PC-3 (cell line): ENCODE measurements around the gene IQCE.

Experiments
- EZH2 ChIP-seq: fragments of 300-600 bp; sonication (generic); IDR thresholded peaks from one replicate; pipeline ENCODE4 v1.6.1; 2017; ENCODE audit warnings: antibody characterized with exemption, mild to moderate bottlenecking, low read length; ENCODE audit not compliant: unreplicated experiment
- EZH2phosphoT487 ChIP-seq: fragments of 300-600 bp; sonication (generic); IDR thresholded peaks from 2 replicates; pipeline ENCODE4 v1.6.1; 2018; ENCODE audit warnings: mild to moderate bottlenecking, antibody characterized with exemption, low read length, borderline replicate concordance
- TF ChIP-seq, protein P1 (sequence below): fragments of 300-600 bp; sonication (generic); conservative IDR thresholded peaks from 2 replicates; pipeline ENCODE4 v1.5.1; 2017; ENCODE audit warnings: antibody characterized with exemption, low read depth, mild to moderate bottlenecking, low read length

DNA sequence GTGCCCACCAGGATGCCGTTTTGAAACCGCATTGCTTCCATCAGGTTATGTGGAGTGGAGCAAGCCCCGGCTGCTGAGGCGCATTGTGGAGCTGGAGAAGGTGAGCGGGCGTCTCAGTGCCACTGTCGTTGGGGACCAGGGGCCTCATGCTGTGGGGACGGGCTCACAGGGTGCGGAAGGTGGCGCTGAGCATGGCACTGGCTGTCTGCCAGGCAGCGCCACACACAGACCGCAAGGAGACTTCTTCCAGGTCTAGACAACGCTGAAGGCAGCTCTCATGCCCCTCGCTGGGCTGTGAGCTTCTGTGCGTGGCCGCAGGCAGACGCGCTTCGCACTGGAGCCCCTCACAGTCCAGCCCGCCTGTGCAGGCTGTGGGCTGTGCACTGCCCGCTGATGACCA lies 29.0 kb downstream of the IQCE start:
- TF ChIP-seq, protein P1, sequence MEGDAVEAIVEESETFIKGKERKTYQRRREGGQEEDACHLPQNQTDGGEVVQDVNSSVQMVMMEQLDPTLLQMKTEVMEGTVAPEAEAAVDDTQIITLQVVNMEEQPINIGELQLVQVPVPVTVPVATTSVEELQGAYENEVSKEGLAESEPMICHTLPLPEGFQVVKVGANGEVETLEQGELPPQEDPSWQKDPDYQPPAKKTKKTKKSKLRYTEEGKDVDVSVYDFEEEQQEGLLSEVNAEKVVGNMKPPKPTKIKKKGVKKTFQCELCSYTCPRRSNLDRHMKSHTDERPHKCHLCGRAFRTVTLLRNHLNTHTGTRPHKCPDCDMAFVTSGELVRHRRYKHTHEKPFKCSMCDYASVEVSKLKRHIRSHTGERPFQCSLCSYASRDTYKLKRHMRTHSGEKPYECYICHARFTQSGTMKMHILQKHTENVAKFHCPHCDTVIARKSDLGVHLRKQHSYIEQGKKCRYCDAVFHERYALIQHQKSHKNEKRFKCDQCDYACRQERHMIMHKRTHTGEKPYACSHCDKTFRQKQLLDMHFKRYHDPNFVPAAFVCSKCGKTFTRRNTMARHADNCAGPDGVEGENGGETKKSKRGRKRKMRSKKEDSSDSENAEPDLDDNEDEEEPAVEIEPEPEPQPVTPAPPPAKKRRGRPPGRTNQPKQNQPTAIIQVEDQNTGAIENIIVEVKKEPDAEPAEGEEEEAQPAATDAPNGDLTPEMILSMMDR, result no peak
- TF ChIP-seq EZH2phosphoT487 (no peak), EZH2 (no peak)
